Caco-2 (cell line): ENCODE measurements around the gene RAB22A. TPM values are rescaled to one million over a fixed set of nuclear protein-coding genes. Genes with fewer than 3 reads are reported as not detected.

Experiments used
- BruUV-seq: library from RNA; stranded (reverse); fragments of 400-500 nt; replicated peaks from 2 replicates; lab custom pipeline; 2021; lab: Mats Ljungman, UMichigan
- CTCF ChIA-PET: fragments of 300-600 bp; sonication (Branson Sonifier 250); formaldehyde crosslinking; loops from one replicate; lab custom pipeline; 2022; ENCODE audit warnings: antibody characterized with exemption; lab: Charles Lee
- POLR2A ChIA-PET: fragments of 300-600 bp; sonication (Branson Sonifier 250); formaldehyde crosslinking; loops from one replicate; lab custom pipeline; 2022; ENCODE audit warnings: antibody characterized with exemption; lab: Charles Lee
- DNase-seq, 2 experiments: peaks; one replicate each; pipeline versions ENCODE4 v3.0.0 to v3.0.0-alpha.2; 2020 to 2022
- H3K27me3 ChIP-seq: replicated peaks from 2 replicates; pipeline ENCODE4 v1.6.0; 2011; ENCODE audit warnings: low read length; ENCODE audit not compliant: control insufficient read depth, insufficient read depth
- H3K36me3 ChIP-seq: 2 replicates; pipeline ENCODE4 v1.5.1; 2011; ENCODE audit warnings: low read length; ENCODE audit not compliant: control insufficient read depth, insufficient read depth
- H3K4me1 ChIP-seq: fragments of 250-450 bp; sonication (Bioruptor Pico); 2 replicates; pipeline ENCODE4 v1.5.1; 2020; ENCODE audit warnings: mild to moderate bottlenecking
- H3K4me3 ChIP-seq: 2 replicates; pipeline ENCODE4 v1.5.1; 2011; ENCODE audit warnings: low read depth, mild to moderate bottlenecking, control low read depth, low read length
- H3K9me3 ChIP-seq: fragments of 250-450 bp; sonication (Bioruptor Pico); 2 replicates; pipeline ENCODE4 v1.5.1; 2020; ENCODE audit warnings: mild to moderate bottlenecking, moderate library complexity
- H3K27ac Mint-ChIP-seq: one replicate; pipeline ENCODE4 v1.8.0; 2022; ENCODE audit warnings: mixed read lengths; ENCODE audit not compliant: unreplicated experiment
- H3K27me3 Mint-ChIP-seq: one replicate; pipeline ENCODE4 v1.8.0; 2022; ENCODE audit warnings: mixed read lengths; ENCODE audit not compliant: insufficient read depth, unreplicated experiment
- H3K36me3 Mint-ChIP-seq: one replicate; pipeline ENCODE4 v1.8.0; 2022; ENCODE audit warnings: mild to moderate bottlenecking, mixed read lengths; ENCODE audit not compliant: insufficient read depth, unreplicated experiment
- H3K4me1 Mint-ChIP-seq: one replicate; pipeline ENCODE4 v1.8.0; 2022; ENCODE audit warnings: low read depth, mixed read lengths; ENCODE audit not compliant: unreplicated experiment
- H3K4me3 Mint-ChIP-seq: one replicate; pipeline ENCODE4 v1.8.0; 2022; ENCODE audit warnings: mild to moderate bottlenecking, moderate library complexity, mixed read lengths; ENCODE audit not compliant: unreplicated experiment
- H3K9me3 Mint-ChIP-seq: one replicate; pipeline ENCODE4 v1.8.0; 2022; ENCODE audit warnings: mixed read lengths; ENCODE audit not compliant: unreplicated experiment
- intact Hi-C: fragments of 100-400 bp; cut with micrococcal nuclease; formaldehyde crosslinking; loops from one replicate; pipeline ENCODE4 v1.10.0; 2022; ENCODE audit not compliant: unreplicated experiment
- total RNA-seq: library from RNA; stranded (reverse); gene quantifications from 2 replicates; pipeline ENCODE4 v1.2.3, GENCODE V29; 2022
- TF ChIP-seq, protein P1 (sequence below), 2 experiments: fragments of 200-600 bp in 1 of 2; IDR thresholded peaks; 1 replicate in 1 of 2; 2 replicates in 1 of 2; pipeline versions ENCODE4 v1.5.1 to v1.8.0; 2011 to 2022; ENCODE audit warnings: antibody characterized with exemption in 1 of 2, control low read depth in 1 of 2, inconsistent platforms in 1 of 2, low read depth in 1 of 2, low read length in 1 of 2, mild to moderate bottlenecking in 1 of 2, moderate library complexity in 1 of 2; ENCODE audit not compliant: insufficient read depth in 1 of 2, severe bottlenecking in 1 of 2, unreplicated experiment in 1 of 2

RAB22A gene
- total RNA-seq, 1 experiment from 2014 or later: 24.1 TPM

DNA sequence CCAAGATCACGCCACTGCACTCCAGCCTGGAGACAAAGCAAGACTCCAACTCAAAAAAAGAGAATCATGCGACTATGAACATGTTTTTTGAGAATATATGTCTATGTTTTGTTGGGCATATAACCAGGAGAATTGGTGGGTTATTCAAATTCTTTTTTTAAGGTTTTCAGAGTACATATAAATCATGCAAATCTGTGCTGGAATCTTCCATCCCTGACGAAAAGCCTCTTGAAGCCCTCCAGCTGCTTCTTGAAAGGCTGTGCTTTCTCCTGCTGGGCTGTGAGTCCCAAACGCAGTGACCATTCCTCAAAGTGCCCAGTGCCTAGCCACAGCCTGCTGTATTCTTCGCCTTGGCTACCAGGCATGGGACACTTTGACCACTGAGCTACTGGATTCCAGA, 9.2 kb upstream of the RAB22A start:
- Mint-ChIP-seq H3K4me1 (peaks cover 5% of the 10 kb centered on the region), H3K27ac (no peak overlapping the region), H3K27me3 (peaks cover 2% of the 10 kb centered on the region), H3K9me3 (no peaks in the 10 kb centered on the region), H3K36me3 (no peaks in the 10 kb centered on the region), H3K4me3 (no peak overlapping the region)
- POLR2A ChIA-PET: no interaction called here
- Histone ChIP-seq H3K9me3 (no peaks in the 10 kb centered on the region), H3K4me1 (no peaks in the 10 kb centered on the region; the same call in 1 of the 2 replicates), H3K27me3 (no peaks in the 10 kb centered on the region), H3K4me3 (no peak overlapping the region), H3K36me3 (no peaks in the 10 kb centered on the region)
- TF ChIP-seq, protein P1, sequence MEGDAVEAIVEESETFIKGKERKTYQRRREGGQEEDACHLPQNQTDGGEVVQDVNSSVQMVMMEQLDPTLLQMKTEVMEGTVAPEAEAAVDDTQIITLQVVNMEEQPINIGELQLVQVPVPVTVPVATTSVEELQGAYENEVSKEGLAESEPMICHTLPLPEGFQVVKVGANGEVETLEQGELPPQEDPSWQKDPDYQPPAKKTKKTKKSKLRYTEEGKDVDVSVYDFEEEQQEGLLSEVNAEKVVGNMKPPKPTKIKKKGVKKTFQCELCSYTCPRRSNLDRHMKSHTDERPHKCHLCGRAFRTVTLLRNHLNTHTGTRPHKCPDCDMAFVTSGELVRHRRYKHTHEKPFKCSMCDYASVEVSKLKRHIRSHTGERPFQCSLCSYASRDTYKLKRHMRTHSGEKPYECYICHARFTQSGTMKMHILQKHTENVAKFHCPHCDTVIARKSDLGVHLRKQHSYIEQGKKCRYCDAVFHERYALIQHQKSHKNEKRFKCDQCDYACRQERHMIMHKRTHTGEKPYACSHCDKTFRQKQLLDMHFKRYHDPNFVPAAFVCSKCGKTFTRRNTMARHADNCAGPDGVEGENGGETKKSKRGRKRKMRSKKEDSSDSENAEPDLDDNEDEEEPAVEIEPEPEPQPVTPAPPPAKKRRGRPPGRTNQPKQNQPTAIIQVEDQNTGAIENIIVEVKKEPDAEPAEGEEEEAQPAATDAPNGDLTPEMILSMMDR (IDR thresholded peaks at IDR 0.05; ENCODE audit: insufficient read depth in 1 of 2, low read depth in 1 of 2, low read length in 1 of 2, severe bottlenecking in 1 of 2, unreplicated experiment in 1 of 2): no peak
- CTCF ChIA-PET: no interaction called here
- no TSS peak for BruUV-seq
- DNase-seq: no peak
- intact Hi-C loops: no loop called here

DNA sequence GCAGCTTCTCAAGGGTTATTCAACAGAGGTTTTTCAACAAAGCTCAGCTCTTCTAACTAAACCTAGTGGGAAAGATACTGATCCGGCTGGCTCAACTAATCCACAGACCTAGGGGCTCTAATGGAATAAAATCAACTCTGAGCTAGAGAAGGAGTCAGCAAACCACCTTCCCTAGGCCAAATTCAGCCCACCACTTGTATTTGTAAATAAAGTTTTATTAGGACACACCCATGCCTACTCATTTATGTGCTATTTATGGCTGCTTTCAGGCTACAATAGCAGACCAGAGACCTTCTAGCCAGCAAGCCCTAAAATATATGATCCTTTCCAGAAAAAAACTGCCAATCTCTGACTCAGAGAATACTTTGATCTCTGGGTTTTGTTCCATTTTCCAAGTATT, 6.0 kb upstream of the RAB22A start:
- H3K36me3 ChIP-seq: no peaks in the 10 kb centered on the region
- H3K4me1 ChIP-seq: no peaks in the 10 kb centered on the region
- no peak for DNase-seq
- no peak overlapping the region for H3K27ac Mint-ChIP-seq
- BruUV-seq: no TSS peak
- TF ChIP-seq, protein P1 (IDR thresholded peaks at IDR 0.05; ENCODE audit: insufficient read depth in 1 of 2, low read depth in 1 of 2, low read length in 1 of 2, severe bottlenecking in 1 of 2, unreplicated experiment in 1 of 2): no peak
- intact Hi-C loops: no loop called here
- ChIA-PET POLR2A (no interaction called here), CTCF (no interaction called here)
- peaks cover 2% of the 10 kb centered on the region for H3K27me3 Mint-ChIP-seq
- no peak overlapping the region for H3K4me3 Mint-ChIP-seq
- no peaks in the 10 kb centered on the region for H3K9me3 Mint-ChIP-seq
- H3K36me3 Mint-ChIP-seq: no peaks in the 10 kb centered on the region
- H3K4me3 ChIP-seq: no peak overlapping the region
- H3K4me1 Mint-ChIP-seq: peaks cover 5% of the 10 kb centered on the region
- H3K9me3 ChIP-seq: no peaks in the 10 kb centered on the region
- H3K27me3 ChIP-seq: no peaks in the 10 kb centered on the region

- Histone ChIP-seq H3K4me1 (no peaks in the 10 kb centered on the region), H3K9me3 (no peaks in the 10 kb centered on the region; the same call in 1 of the 2 replicates), H3K4me3 (no peak overlapping the region), H3K27me3 (no peaks in the 10 kb centered on the region), H3K36me3 (no peaks in the 10 kb centered on the region)
- H3K4me1 Mint-ChIP-seq: peaks cover 5% of the 10 kb centered on the region
- H3K9me3 Mint-ChIP-seq: no peaks in the 10 kb centered on the region
- ChIA-PET CTCF (no interaction called here), POLR2A (interaction anchor here (0.6 kb wide), 1 partner anchor 9 kb away, joined by 3 read pairs; no protein-coding TSS in a partner anchor)
- H3K27ac Mint-ChIP-seq: no peak overlapping the region
- BruUV-seq: no TSS peak
- H3K27me3 Mint-ChIP-seq: peaks cover 2% of the 10 kb centered on the region
- H3K4me3 Mint-ChIP-seq: no peak overlapping the region
- TF ChIP-seq, protein P1 (IDR thresholded peaks at IDR 0.05; ENCODE audit: insufficient read depth in 1 of 2, low read depth in 1 of 2, low read length in 1 of 2, severe bottlenecking in 1 of 2, unreplicated experiment in 1 of 2): no peak
- intact Hi-C loops: no loop called here
- DNase-seq: no peak
- H3K36me3 Mint-ChIP-seq: no peaks in the 10 kb centered on the region
Measured at GRCh38 chr20:58305061-58305460, 4.5 kb upstream of the RAB22A start.
